ENCODE data around the gene TEAD4. TPM values are rescaled to one million over a fixed set of nuclear protein-coding genes. Genes with fewer than 3 reads are reported as not detected.
A peak's percentile ranks its signal among the peaks of the same experiment; 100 is the strongest.

The TEAD4 gene
- total RNA-seq, 1 donor from 2014 or later, result 8.8 TPM

- Histone ChIP-seq H3K4me1 (peaks cover 7% of the 10 kb centered on the region), H3K79me2 (ENCODE audit: low read depth) (no peaks in the 10 kb centered on the region), H3K27me3 (no peaks in the 10 kb centered on the region), H3K36me3 (no peaks in the 10 kb centered on the region), H3K4me3 (no peak overlapping the region), H3K27ac (no peak overlapping the region), H3K9me3 (ENCODE audit: low read depth) (no peaks in the 10 kb centered on the region), H3F3A (ENCODE audit: low read depth) (peaks cover 4% of the 10 kb centered on the region), H3K4me2 (no peak overlapping the region), H2AFZ (replicated peaks) (no peak overlapping the region), H3K9ac (no peak overlapping the region), H4K20me1 (ENCODE audit: low read depth) (no peaks in the 10 kb centered on the region)
- H3K9me3 Mint-ChIP-seq, result no peaks in the 10 kb centered on the region
- H3K27me3 Mint-ChIP-seq (ENCODE audit: insufficient read depth, low read depth), result peaks cover 13% of the 10 kb centered on the region
- H3K36me3 Mint-ChIP-seq, result no peaks in the 10 kb centered on the region
- H3K4me1 Mint-ChIP-seq, result peaks cover 26% of the 10 kb centered on the region
- H3K27ac Mint-ChIP-seq, result no peak overlapping the region
- no peak for DNase-seq (ENCODE audit: low spot score)
- no peak overlapping the region for H3K4me3 Mint-ChIP-seq
- TF ChIP-seq EZH2phosphoT487 (IDR thresholded peaks at IDR 0.05) (no peak), EZH2 (IDR thresholded peaks at IDR 0.05) (no peak), CTCF (IDR thresholded peaks at IDR 0.05) (no peak)
Measured at GRCh38 chr12:3040026-3040656, 80.9 kb downstream of the TEAD4 start.

- Mint-ChIP-seq H3K36me3 (no peaks in the 10 kb centered on the region), H3K4me3 (no peak overlapping the region), H3K4me1 (peaks cover 23% of the 10 kb centered on the region), H3K27ac (no peak overlapping the region), H3K27me3 (ENCODE audit: insufficient read depth, low read depth) (peaks cover 13% of the 10 kb centered on the region), H3K9me3 (no peaks in the 10 kb centered on the region)
- no peaks in the 10 kb centered on the region for H4K20me1 ChIP-seq (ENCODE audit: low read depth)
- peaks cover 5% of the 10 kb centered on the region for H3K4me1 ChIP-seq
- H3K79me2 ChIP-seq (ENCODE audit: low read depth), result no peaks in the 10 kb centered on the region
- H3F3A ChIP-seq (ENCODE audit: low read depth), result peaks cover 2% of the 10 kb centered on the region
- no peaks in the 10 kb centered on the region for H3K36me3 ChIP-seq
- no peak overlapping the region for H3K27ac ChIP-seq
- no peak overlapping the region for H2AFZ ChIP-seq (replicated peaks)
- no peaks in the 10 kb centered on the region for H3K9me3 ChIP-seq (ENCODE audit: low read depth)
- no peaks in the 10 kb centered on the region for H3K27me3 ChIP-seq
- TF ChIP-seq EZH2phosphoT487 (IDR thresholded peaks at IDR 0.05), result no peak
- TF ChIP-seq EZH2 (IDR thresholded peaks at IDR 0.05), result no peak
- no peak for TF ChIP-seq CTCF (IDR thresholded peaks at IDR 0.05)
- H3K4me2 ChIP-seq, result no peak overlapping the region
- H3K4me3 ChIP-seq, result no peak overlapping the region
- no peak overlapping the region for H3K9ac ChIP-seq
- DNase-seq (ENCODE audit: low spot score), result no peak
Measured at GRCh38 chr12:3040663-3041544, 81.7 kb downstream of the TEAD4 start.

- H3K9me3 Mint-ChIP-seq, result no peaks in the 10 kb centered on the region
- Histone ChIP-seq H3K9me3 (ENCODE audit: low read depth) (no peaks in the 10 kb centered on the region), H3K4me3 (no peak overlapping the region), H3K27ac (no peak overlapping the region), H3K27me3 (no peaks in the 10 kb centered on the region), H3F3A (ENCODE audit: low read depth) (no peaks in the 10 kb centered on the region), H4K20me1 (ENCODE audit: low read depth) (no peaks in the 10 kb centered on the region), H3K9ac (no peak overlapping the region), H3K4me2 (no peak overlapping the region), H3K4me1 (no peaks in the 10 kb centered on the region), H3K36me3 (no peaks in the 10 kb centered on the region), H2AFZ (replicated peaks) (no peak overlapping the region), H3K79me2 (ENCODE audit: low read depth) (no peaks in the 10 kb centered on the region)
- no peak overlapping the region for H3K4me3 Mint-ChIP-seq
- no peaks in the 10 kb centered on the region for H3K36me3 Mint-ChIP-seq
- no peak overlapping the region for H3K27ac Mint-ChIP-seq
- TF ChIP-seq EZH2 (IDR thresholded peaks at IDR 0.05), result no peak
- TF ChIP-seq CTCF (IDR thresholded peaks at IDR 0.05), result peak; percentile 73
- TF ChIP-seq EZH2phosphoT487 (IDR thresholded peaks at IDR 0.05), result no peak
- H3K4me1 Mint-ChIP-seq, result peaks cover 17% of the 10 kb centered on the region
- DNase-seq (ENCODE audit: low spot score), result peak; percentile 91
- H3K27me3 Mint-ChIP-seq (ENCODE audit: insufficient read depth, low read depth), result peaks cover 13% of the 10 kb centered on the region
Measured at GRCh38 chr12:3041558-3042164, 82.5 kb downstream of the TEAD4 start.

Measured in neural progenitor cell (in vitro differentiated cells).